ENCODE data around the gene LIPF.

DNA sequence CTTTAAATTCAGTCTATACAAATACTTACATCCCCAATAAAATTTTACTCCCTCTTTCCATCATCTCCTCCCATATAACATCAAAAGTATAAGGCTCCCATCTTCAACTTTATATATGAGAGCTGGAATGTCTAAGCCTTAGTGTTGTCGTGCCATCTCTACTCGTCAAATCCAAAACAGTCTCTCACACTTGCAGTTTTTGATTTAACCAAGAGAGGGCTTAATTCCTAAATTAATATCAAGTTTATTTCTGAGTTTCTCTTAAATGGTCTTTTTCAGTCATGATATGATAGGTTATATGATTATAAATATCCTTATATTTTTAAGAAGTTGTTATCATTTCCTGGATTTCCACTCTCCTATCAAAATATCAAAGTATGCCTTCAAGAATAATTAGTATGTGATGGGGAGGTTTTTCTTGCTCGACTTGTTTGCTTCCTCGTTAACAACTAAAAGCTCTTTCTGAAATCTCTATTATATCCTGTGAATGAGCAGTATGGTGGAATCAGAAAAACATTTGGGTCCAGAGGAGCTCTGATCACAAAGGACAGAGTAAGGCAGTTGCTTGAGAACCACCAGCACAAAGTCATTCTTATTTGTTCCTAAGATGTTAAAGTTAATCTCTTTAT, 29.3 kb downstream of the LIPF start:
- no peak for TF ChIP-seq CTBP1 (IDR thresholded peaks at IDR 0.05; ENCODE audit: borderline replicate concordance)
- TF ChIP-seq, protein P1, sequence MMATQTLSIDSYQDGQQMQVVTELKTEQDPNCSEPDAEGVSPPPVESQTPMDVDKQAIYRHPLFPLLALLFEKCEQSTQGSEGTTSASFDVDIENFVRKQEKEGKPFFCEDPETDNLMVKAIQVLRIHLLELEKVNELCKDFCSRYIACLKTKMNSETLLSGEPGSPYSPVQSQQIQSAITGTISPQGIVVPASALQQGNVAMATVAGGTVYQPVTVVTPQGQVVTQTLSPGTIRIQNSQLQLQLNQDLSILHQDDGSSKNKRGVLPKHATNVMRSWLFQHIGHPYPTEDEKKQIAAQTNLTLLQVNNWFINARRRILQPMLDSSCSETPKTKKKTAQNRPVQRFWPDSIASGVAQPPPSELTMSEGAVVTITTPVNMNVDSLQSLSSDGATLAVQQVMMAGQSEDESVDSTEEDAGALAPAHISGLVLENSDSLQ (IDR thresholded peaks at IDR 0.05): no peak
- TF ChIP-seq SP1 (IDR thresholded peaks at IDR 0.05): no peak
- no peak for TF ChIP-seq BHLHE40 (IDR thresholded peaks at IDR 0.05; ENCODE audit: borderline replicate concordance)
- TF ChIP-seq FOXM1 (IDR thresholded peaks at IDR 0.05; ENCODE audit: borderline replicate concordance): no peak
- TF ChIP-seq ZNF384 (IDR thresholded peaks at IDR 0.05): no peak
- TF ChIP-seq L3MBTL2 (conservative IDR thresholded peaks at IDR 0.05): no peak
- TF ChIP-seq SUZ12 (IDR thresholded peaks at IDR 0.05): no peak
- TF ChIP-seq ELF4 (IDR thresholded peaks at IDR 0.05): no peak
